HG03159 (cell line): ENCODE data around the gene CACNA2D1.
"Not testable (repeated sequence)": the region's sequence is repeated elsewhere in the genome, so short reads cannot be mapped to it uniquely, and the experiment has no call there.

Source experiments
- ATAC-seq: cut with Tn5 transposase; IDR thresholded peaks from one replicate; pipeline ENCODE4 v1.9.1; 2021; ENCODE audit warnings: mild to moderate bottlenecking, moderate library complexity; ENCODE audit not compliant: unreplicated experiment

The CACNA2D1 gene

GRCh38 chr7:82393840-82394220, 49.7 kb downstream of the CACNA2D1 start:
- ATAC-seq, result no peak

- no peak for ATAC-seq
Measured at GRCh38 chr7:82393076-82393839, 50.3 kb downstream of the CACNA2D1 start.

GRCh38 chr7:82390936-82391335, 52.6 kb downstream of the CACNA2D1 start:
- ATAC-seq, result no peak

GRCh38 chr7:82389876-82390275, 53.7 kb downstream of the CACNA2D1 start:
- no peak for ATAC-seq

- ATAC-seq, result no peak
Measured at GRCh38 chr7:82388138-82388537, 55.4 kb downstream of the CACNA2D1 start.

GRCh38 chr7:82386571-82386970, 57.0 kb downstream of the CACNA2D1 start:
- ATAC-seq, result not testable (repeated sequence)

GRCh38 chr7:82384779-82385178, 58.8 kb downstream of the CACNA2D1 start:
- no peak for ATAC-seq

GRCh38 chr7:82384051-82384464, 59.5 kb downstream of the CACNA2D1 start:
- ATAC-seq, result no peak

- ATAC-seq, result no peak
Measured at GRCh38 chr7:82382276-82382675, 61.3 kb downstream of the CACNA2D1 start.

- ATAC-seq, result no peak
Measured at GRCh38 chr7:82376739-82377138, 66.8 kb downstream of the CACNA2D1 start.

- no peak for ATAC-seq
Measured at GRCh38 chr7:82375713-82376112, 67.9 kb downstream of the CACNA2D1 start.

GRCh38 chr7:82375129-82375528, 68.4 kb downstream of the CACNA2D1 start:
- no peak for ATAC-seq

GRCh38 chr7:82373926-82374635, 69.5 kb downstream of the CACNA2D1 start:
- no peak for ATAC-seq

- no peak for ATAC-seq
Measured at GRCh38 chr7:82364671-82365070, 78.9 kb downstream of the CACNA2D1 start.

- ATAC-seq, result no peak
Measured at GRCh38 chr7:82364048-82364447, 79.5 kb downstream of the CACNA2D1 start.

- no peak for ATAC-seq
Measured at GRCh38 chr7:82362129-82362706, 81.4 kb downstream of the CACNA2D1 start.

GRCh38 chr7:82360591-82361368, 82.8 kb downstream of the CACNA2D1 start:
- ATAC-seq, result no peak

GRCh38 chr7:82359426-82359825, 84.2 kb downstream of the CACNA2D1 start:
- no peak for ATAC-seq

- no peak for ATAC-seq
Measured at GRCh38 chr7:82358923-82359322, 84.7 kb downstream of the CACNA2D1 start.

- no peak for ATAC-seq
Measured at GRCh38 chr7:82358009-82358578, 85.5 kb downstream of the CACNA2D1 start.

GRCh38 chr7:82348251-82348650, 95.3 kb downstream of the CACNA2D1 start:
- ATAC-seq, result no peak
